ENCODE results near the gene NR2C1.
"Not testable (repeated sequence)": the region's sequence is repeated elsewhere in the genome, so short reads cannot be mapped to it uniquely, and the experiment has no call there.

Gene NR2C1

GRCh38 chr12:94998326-94998725 is 75.1 kb downstream of the NR2C1 start:
- DNase-seq, result no peak

- DNase-seq, result no peak
These were observed 75.7 kb downstream of the NR2C1 start for GRCh38 chr12:94997726-94998125.

GRCh38 chr12:94997061-94997460 is 76.4 kb downstream of the NR2C1 start:
- no peak for DNase-seq

GRCh38 chr12:94994312-94994711 is 79.1 kb downstream of the NR2C1 start:
- no peak for DNase-seq

- not testable (repeated sequence) for DNase-seq
These were observed 79.6 kb downstream of the NR2C1 start for GRCh38 chr12:94993855-94994254.

GRCh38 chr12:94990222-94990621 is 83.2 kb downstream of the NR2C1 start:
- DNase-seq, result no peak

- DNase-seq, result no peak
These were observed 84.9 kb downstream of the NR2C1 start for GRCh38 chr12:94988471-94988870.

- DNase-seq, result no peak
These were observed 85.6 kb downstream of the NR2C1 start for GRCh38 chr12:94987801-94988200.

GRCh38 chr12:94987076-94987669 is 86.2 kb downstream of the NR2C1 start:
- no peak for DNase-seq

- not testable (repeated sequence) for DNase-seq
These were observed 88.3 kb downstream of the NR2C1 start for GRCh38 chr12:94985099-94985498.

- no peak for DNase-seq
These were observed 90.1 kb downstream of the NR2C1 start for GRCh38 chr12:94983321-94983720.

GRCh38 chr12:94982456-94982855 is 91.0 kb downstream of the NR2C1 start:
- no peak for DNase-seq

- DNase-seq, result no peak
These were observed 92.8 kb downstream of the NR2C1 start for GRCh38 chr12:94980577-94980976.

- no peak for DNase-seq
These were observed 93.5 kb downstream of the NR2C1 start for GRCh38 chr12:94979941-94980340.

- DNase-seq, result no peak
These were observed 95.5 kb downstream of the NR2C1 start for GRCh38 chr12:94977766-94978468.

GRCh38 chr12:94973221-94973620 is 100.2 kb downstream of the NR2C1 start:
- DNase-seq, result no peak

GRCh38 chr12:94972795-94973194 is 100.6 kb downstream of the NR2C1 start:
- DNase-seq, result no peak

GRCh38 chr12:94971923-94972322 is 101.5 kb downstream of the NR2C1 start:
- DNase-seq, result no peak

GRCh38 chr12:94970560-94970959 is 102.9 kb downstream of the NR2C1 start:
- no peak for DNase-seq
